ENCODE measurements around the gene GIMAP6.

Gene GIMAP6

GRCh38 chr7:150648353-150649079 is 16.3 kb upstream of the GIMAP6 start:
- TF ChIP-seq GATA2 (IDR thresholded peaks at IDR 0.05; ENCODE audit: low read depth, low read length) (no peak), GATA3 (IDR thresholded peaks at IDR 0.05; ENCODE audit: low read depth, low read length) (no peak)

GRCh38 chr7:150645259-150646020 is 13.3 kb upstream of the GIMAP6 start:
- no peak for TF ChIP-seq GATA3 (IDR thresholded peaks at IDR 0.05; ENCODE audit: low read depth, low read length)
- TF ChIP-seq GATA2 (IDR thresholded peaks at IDR 0.05; ENCODE audit: low read depth, low read length) = no peak

- no peak for TF ChIP-seq GATA3 (IDR thresholded peaks at IDR 0.05; ENCODE audit: low read depth, low read length)
- TF ChIP-seq GATA2 (IDR thresholded peaks at IDR 0.05; ENCODE audit: low read depth, low read length) = no peak
Measured at GRCh38 chr7:150642926-150643325, 10.7 kb upstream of the GIMAP6 start.

- TF ChIP-seq GATA3 (IDR thresholded peaks at IDR 0.05; ENCODE audit: low read depth, low read length) = no peak
- TF ChIP-seq GATA2 (IDR thresholded peaks at IDR 0.05; ENCODE audit: low read depth, low read length) = no peak
Measured at GRCh38 chr7:150641854-150642253, 9.7 kb upstream of the GIMAP6 start.

- TF ChIP-seq GATA2 (IDR thresholded peaks at IDR 0.05; ENCODE audit: low read depth, low read length) (no peak), GATA3 (IDR thresholded peaks at IDR 0.05; ENCODE audit: low read depth, low read length) (no peak)
Measured at GRCh38 chr7:150633926-150634325, 1.7 kb upstream of the GIMAP6 start.

- TF ChIP-seq GATA3 (IDR thresholded peaks at IDR 0.05; ENCODE audit: low read depth, low read length) (no peak), GATA2 (IDR thresholded peaks at IDR 0.05; ENCODE audit: low read depth, low read length) (no peak)
Measured at GRCh38 chr7:150631084-150631826, 930 bp downstream of the GIMAP6 start.

GRCh38 chr7:150629347-150629746 is 2.8 kb downstream of the GIMAP6 start:
- TF ChIP-seq GATA2 (IDR thresholded peaks at IDR 0.05; ENCODE audit: low read depth, low read length) = no peak
- TF ChIP-seq GATA3 (IDR thresholded peaks at IDR 0.05; ENCODE audit: low read depth, low read length) = no peak

GRCh38 chr7:150627959-150628358 is 4.2 kb downstream of the GIMAP6 start:
- TF ChIP-seq GATA2 (IDR thresholded peaks at IDR 0.05; ENCODE audit: low read depth, low read length) (no peak), GATA3 (IDR thresholded peaks at IDR 0.05; ENCODE audit: low read depth, low read length) (no peak)

- TF ChIP-seq GATA2 (IDR thresholded peaks at IDR 0.05; ENCODE audit: low read depth, low read length) (no peak), GATA3 (IDR thresholded peaks at IDR 0.05; ENCODE audit: low read depth, low read length) (no peak)
Measured at GRCh38 chr7:150626696-150627095, 5.5 kb downstream of the GIMAP6 start.

GRCh38 chr7:150621376-150621775 is 10.8 kb downstream of the GIMAP6 start:
- TF ChIP-seq GATA2 (IDR thresholded peaks at IDR 0.05; ENCODE audit: low read depth, low read length) = no peak
- no peak for TF ChIP-seq GATA3 (IDR thresholded peaks at IDR 0.05; ENCODE audit: low read depth, low read length)

- no peak for TF ChIP-seq GATA3 (IDR thresholded peaks at IDR 0.05; ENCODE audit: low read depth, low read length)
- TF ChIP-seq GATA2 (IDR thresholded peaks at IDR 0.05; ENCODE audit: low read depth, low read length) = no peak
Measured at GRCh38 chr7:150620617-150621371, 11.4 kb downstream of the GIMAP6 start.

- TF ChIP-seq GATA2 (IDR thresholded peaks at IDR 0.05; ENCODE audit: low read depth, low read length) (no peak), GATA3 (IDR thresholded peaks at IDR 0.05; ENCODE audit: low read depth, low read length) (no peak)
Measured at GRCh38 chr7:150620061-150620460, 12.1 kb downstream of the GIMAP6 start.

- TF ChIP-seq GATA2 (IDR thresholded peaks at IDR 0.05; ENCODE audit: low read depth, low read length) (no peak), GATA3 (IDR thresholded peaks at IDR 0.05; ENCODE audit: low read depth, low read length) (no peak)
Measured at GRCh38 chr7:150613880-150614279, 18.3 kb downstream of the GIMAP6 start.

GRCh38 chr7:150612925-150613324 is 19.3 kb downstream of the GIMAP6 start:
- TF ChIP-seq GATA3 (IDR thresholded peaks at IDR 0.05; ENCODE audit: low read depth, low read length) (no peak), GATA2 (IDR thresholded peaks at IDR 0.05; ENCODE audit: low read depth, low read length) (no peak)

Measured in SH-SY5Y (cell line).